Colonic mucosa (tissue), 4 donors: ENCODE measurements around the gene FRMD4B. TPM values are rescaled to one million over a fixed set of nuclear protein-coding genes. Genes with fewer than 3 reads are reported as not detected.

Experiments used
- DNase-seq: peaks from one replicate; pipeline ENCODE4 v3.0.0-alpha.2; 2020
- H3K27ac ChIP-seq: fragments of 200-600 bp; one replicate; pipeline ENCODE4 v1.8.0; 2021
- H3K27me3 ChIP-seq: fragments of 200-600 bp; one replicate; pipeline ENCODE4 v1.8.0; 2021
- H3K36me3 ChIP-seq: fragments of 200-600 bp; one replicate; pipeline ENCODE4 v1.8.0; 2021
- H3K4me1 ChIP-seq: fragments of 200-600 bp; one replicate; pipeline ENCODE4 v1.8.0; 2021; ENCODE audit warnings: mild to moderate bottlenecking
- H3K4me3 ChIP-seq: fragments of 200-600 bp; one replicate; pipeline ENCODE4 v1.8.0; 2021
- H3K9ac ChIP-seq, 2 donors: one replicate each; pipeline ENCODE4 v1.7.0; 2013; ENCODE audit warnings: control low read depth in 2 of 2, low read depth in 2 of 2, low read length in 2 of 2
- H3K9me3 ChIP-seq: fragments of 200-600 bp; one replicate; pipeline ENCODE4 v1.8.0; 2021
- CTCF ChIP-seq: fragments of 200-600 bp; IDR thresholded peaks from one replicate; pipeline ENCODE4 v1.8.0; 2022; ENCODE audit warnings: antibody characterized with exemption, mild to moderate bottlenecking
- intact Hi-C: fragments of 100-400 bp; cut with DNase I; formaldehyde crosslinking; loops from one replicate; pipeline ENCODE4 v1.14.1; 2022
- total RNA-seq, 2 donors: library from RNA; stranded (reverse); fragmentation: NEBNext Ultra II Directional in 1 of 2; extraction: Animal tissue kit (Norgen Biotek cat#: 25700) in 1 of 2; gene quantifications; one replicate each; pipeline ENCODE4 v1.2.1, GENCODE V29; 2021
- donor health status: healthy.
- donor health status: DM: no; HTN: no; CAD: no.
- donor health status: DM: no; HTN: no; CAD: no.

Gene FRMD4B
- 10 to 100 TPM; 13.5 to 21.1 TPM for total RNA-seq

- intact Hi-C loops = no loop called here
- DNase-seq = peak; percentile 52
- Histone ChIP-seq H3K36me3 (no peaks in the 10 kb centered on the region), H3K27ac (no peak within 1 kb of the TSS), H3K9me3 (no peaks in the 10 kb centered on the region), H3K9ac (peak within 1 kb of the TSS; percentile 19 to 54), H3K4me3 (peak within 1 kb of the TSS; percentile 45), H3K27me3 (peaks cover 15% of the 10 kb centered on the region), H3K4me1 (no peaks in the 10 kb centered on the region)
- TF ChIP-seq CTCF = no peak
Measured at GRCh38 chr3:69385723-69386555, at the start of gene FRMD4B. Gene FRMD4B (minus strand): TSS chr3:69386088. CDS start chr3:69385989, 99 bp downstream.

DNA sequence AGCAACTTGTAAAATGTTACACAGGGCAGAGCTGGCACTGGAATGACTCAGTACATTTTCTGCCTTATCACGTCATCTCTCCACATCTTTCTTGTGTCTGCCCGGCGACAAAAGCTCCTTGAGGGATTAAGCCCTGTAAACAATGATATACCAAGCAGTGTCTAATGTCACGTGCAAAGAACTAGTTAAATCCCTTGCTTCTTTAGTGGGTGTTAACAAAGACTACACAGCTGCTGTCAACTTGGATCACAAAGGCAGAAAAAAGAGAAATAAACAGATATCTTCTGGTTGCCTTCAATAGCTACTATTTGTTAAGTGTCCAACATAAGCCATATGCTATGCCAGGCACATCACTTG lies 48.1 kb upstream of the FRMD4B start:
- no peak overlapping the region for H3K27ac ChIP-seq

DNA sequence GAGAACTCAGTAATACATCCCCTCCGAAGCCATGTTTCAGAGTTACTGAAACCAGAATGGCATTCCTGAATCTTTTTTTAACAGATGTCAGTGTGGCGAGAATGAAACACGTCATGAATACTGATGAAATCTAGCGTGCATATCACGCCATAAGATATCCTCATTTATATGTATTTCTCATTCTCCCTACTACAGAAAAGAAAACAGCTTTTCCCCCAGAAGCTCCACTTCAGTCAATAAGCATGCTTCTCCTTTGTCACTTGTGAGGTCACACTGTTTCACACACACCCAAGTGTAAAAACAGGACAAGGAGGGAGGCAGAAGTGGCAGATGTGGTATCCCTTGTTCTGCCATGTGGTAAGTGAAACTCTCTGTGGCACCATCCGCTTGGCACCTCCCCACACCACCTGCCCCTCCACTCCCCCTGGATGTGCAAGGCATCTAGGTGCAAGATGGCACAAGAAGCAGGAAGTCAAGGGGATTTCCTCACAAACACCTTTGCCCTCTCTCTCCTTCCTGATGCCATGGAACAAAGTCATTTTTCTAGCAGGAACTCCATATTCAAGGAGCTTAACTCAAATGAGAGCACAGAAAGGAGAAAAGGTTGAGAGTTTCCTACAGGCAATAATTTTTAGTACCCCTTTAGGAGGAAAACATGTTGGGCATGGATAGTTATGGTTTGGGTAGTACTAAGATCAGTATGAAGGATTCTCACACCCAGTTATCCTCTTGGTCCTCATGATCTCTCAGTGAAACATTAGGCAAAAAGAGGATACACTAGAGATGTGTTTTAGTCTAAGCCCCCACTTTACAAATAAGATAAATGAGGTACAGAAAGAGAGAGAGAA lies 47.5 kb upstream of the FRMD4B start:
- H3K4me1 ChIP-seq = no peaks in the 10 kb centered on the region
- no peak for DNase-seq
- intact Hi-C loops = loop anchor here (10.0 kb wide), 1 partner anchor 231 kb away; no protein-coding TSS in a partner anchor
- no peaks in the 10 kb centered on the region for H3K27me3 ChIP-seq
- H3K9me3 ChIP-seq = no peaks in the 10 kb centered on the region
- H3K27ac ChIP-seq = no peak overlapping the region
- H3K4me3 ChIP-seq = no peak overlapping the region
- no peaks in the 10 kb centered on the region for H3K36me3 ChIP-seq
- H3K9ac ChIP-seq = no peak overlapping the region
- no peak for TF ChIP-seq CTCF

More for the DNA sequence above, 48.1 kb upstream of the FRMD4B start:
- no peaks in the 10 kb centered on the region for H3K36me3 ChIP-seq
- no peak overlapping the region for H3K4me3 ChIP-seq
- TF ChIP-seq CTCF = no peak
- no peak for DNase-seq
- intact Hi-C loops = loop anchor here (10.0 kb wide), 1 partner anchor 231 kb away; no protein-coding TSS in a partner anchor
- H3K4me1 ChIP-seq = no peaks in the 10 kb centered on the region
- H3K27me3 ChIP-seq = no peaks in the 10 kb centered on the region
- no peaks in the 10 kb centered on the region for H3K9me3 ChIP-seq
- no peak overlapping the region for H3K9ac ChIP-seq

- H3K9me3 ChIP-seq = no peaks in the 10 kb centered on the region
- no peak overlapping the region for H3K9ac ChIP-seq
- DNase-seq = no peak
- no peak overlapping the region for H3K4me3 ChIP-seq
- no peak overlapping the region for H3K27ac ChIP-seq
- H3K4me1 ChIP-seq = no peaks in the 10 kb centered on the region
- no peaks in the 10 kb centered on the region for H3K36me3 ChIP-seq
- H3K27me3 ChIP-seq = no peaks in the 10 kb centered on the region
- no peak for TF ChIP-seq CTCF
- intact Hi-C loops = no loop called here
Measured at GRCh38 chr3:69428657-69429255, 42.9 kb upstream of the FRMD4B start.

DNA sequence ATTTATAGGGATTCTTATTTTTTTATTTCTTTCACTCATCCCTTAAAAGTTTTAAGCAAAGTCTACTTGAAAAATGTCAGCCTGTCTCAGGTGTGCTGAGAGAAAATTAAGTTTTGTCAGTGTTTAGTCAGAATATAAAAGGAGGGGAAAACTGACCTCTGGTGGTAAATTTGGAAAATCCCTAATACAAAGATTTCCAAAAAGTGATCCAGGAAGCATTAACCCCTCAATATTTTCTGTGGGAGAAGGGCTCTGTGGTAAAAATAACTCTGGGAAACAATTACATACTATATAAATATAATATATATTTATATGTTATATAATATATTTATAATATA lies 41.0 kb upstream of the FRMD4B start:
- H3K4me3 ChIP-seq = no peak overlapping the region
- intact Hi-C loops = no loop called here
- H3K27ac ChIP-seq = no peak overlapping the region
- no peaks in the 10 kb centered on the region for H3K36me3 ChIP-seq
- no peaks in the 10 kb centered on the region for H3K27me3 ChIP-seq
- DNase-seq = no peak
- H3K4me1 ChIP-seq = no peaks in the 10 kb centered on the region
- no peak for TF ChIP-seq CTCF
- H3K9me3 ChIP-seq = no peaks in the 10 kb centered on the region
- no peak overlapping the region for H3K9ac ChIP-seq
